SK-N-SH (cell line): ENCODE results near the gene MED27. TPM values are rescaled to one million over a fixed set of nuclear protein-coding genes. Genes with fewer than 3 reads are reported as not detected.

Experiments
- CTCF ChIA-PET: fragments of 300-600, 350-600 bp; formaldehyde crosslinking; extraction: SDS; loops from one replicate; lab custom pipeline; 2021; lab: Yijun Ruan, JAX
- POLR2A ChIA-PET: fragments of 350-600 bp; sonication (Branson Sonifier 250); formaldehyde crosslinking; extraction: SDS; loops from one replicate; lab custom pipeline; 2020; ENCODE audit warnings: antibody characterized with exemption, inconsistent platforms; lab: Yijun Ruan, JAX
- DNase-seq: peaks from one replicate; pipeline ENCODE4 v3.0.0; 2012
- H2AFZ ChIP-seq: fragments of 200-600 bp; sonication (generic); 2 replicates; pipeline ENCODE4 v1.8.1; 2016; ENCODE audit warnings: antibody characterized with exemption, mild to moderate bottlenecking, low read depth
- H3F3A ChIP-seq: fragments of 200-600 bp; sonication (generic); replicated peaks from 2 replicates; pipeline ENCODE3; 2016; ENCODE audit warnings: antibody characterized with exemption, mild to moderate bottlenecking; ENCODE audit not compliant: insufficient read depth
- H3K27ac ChIP-seq, 2 experiments: fragments of 200-500 bp in 1 of 2; fragments of 200-600 bp in 1 of 2; sonication (Bioruptor generic) in 1 of 2; sonication (generic), shearing (Covaris generic) in 1 of 2; 2 replicates each; pipeline versions ENCODE4 v1.5.1 to v1.6.1; 2014 to 2016; ENCODE audit warnings: low read depth in 2 of 2, inconsistent platforms in 1 of 2, low read length in 1 of 2, mild to moderate bottlenecking in 1 of 2, mixed read lengths in 1 of 2
- H3K27me3 ChIP-seq: fragments of 200-600 bp; sonication (generic), shearing (Covaris generic); 2 replicates; pipeline ENCODE4 v1.6.1; 2016; ENCODE audit warnings: mixed run types; ENCODE audit not compliant: insufficient read depth
- H3K36me3 ChIP-seq, 2 experiments: fragments of 200-500 bp in 1 of 2; fragments of 200-600 bp in 1 of 2; sonication (Bioruptor generic) in 1 of 2; sonication (generic) in 1 of 2; replicated peaks in 1 of 2; 2 replicates each; pipeline versions ENCODE3 to v1.5.1; 2014 to 2016; ENCODE audit warnings: low read length in 1 of 2, mild to moderate bottlenecking in 1 of 2; ENCODE audit not compliant: insufficient read depth in 2 of 2, control insufficient read depth in 1 of 2
- H3K4me1 ChIP-seq, 2 experiments: fragments of 200-500 bp in 1 of 2; fragments of 200-600 bp in 1 of 2; sonication (Bioruptor generic) in 1 of 2; sonication (generic), shearing (Covaris generic) in 1 of 2; 2 replicates each; pipeline versions ENCODE4 v1.5.1 to v1.6.1; 2014 to 2016; ENCODE audit warnings: low read depth in 1 of 2, low read length in 1 of 2, mixed run types in 1 of 2; ENCODE audit not compliant: insufficient read depth in 2 of 2, control insufficient read depth in 1 of 2
- H3K4me2 ChIP-seq: fragments of 200-600 bp; sonication (generic), shearing (Covaris generic); 2 replicates; pipeline ENCODE4 v1.6.1; 2017; ENCODE audit warnings: mixed run types
- H3K4me3 ChIP-seq, 2 experiments: fragments of 200-500 bp in 1 of 2; fragments of 200-600 bp in 1 of 2; sonication (Bioruptor generic) in 1 of 2; sonication (generic), shearing (Covaris generic) in 1 of 2; 2 replicates each; pipeline versions ENCODE4 v1.5.1 to v1.8.1; 2014 to 2016; ENCODE audit warnings: low read depth in 2 of 2, inconsistent platforms in 1 of 2, low read length in 1 of 2, mild to moderate bottlenecking in 1 of 2, mixed read lengths in 1 of 2, moderate library complexity in 1 of 2
- H3K79me2 ChIP-seq: fragments of 200-600 bp; sonication (generic); 2 replicates; pipeline ENCODE4 v1.8.1; 2017; ENCODE audit warnings: mild to moderate bottlenecking; ENCODE audit not compliant: insufficient read depth
- H3K9ac ChIP-seq: fragments of 200-600 bp; sonication (generic); 2 replicates; pipeline ENCODE4 v1.6.1; 2017; ENCODE audit warnings: mixed run types
- H3K9me2 ChIP-seq: fragments of 200-600 bp; sonication (generic); 2 replicates; pipeline ENCODE4 v1.6.1; 2017; ENCODE audit warnings: mixed run types
- H3K9me3 ChIP-seq: fragments of 200-600 bp; sonication (generic); 2 replicates; pipeline ENCODE4 v1.6.1; 2017; ENCODE audit warnings: mixed run types, mild to moderate bottlenecking, moderate library complexity
- H4K20me1 ChIP-seq: fragments of 200-600 bp; sonication (generic); 2 replicates; pipeline ENCODE4 v1.6.1; 2017; ENCODE audit warnings: mild to moderate bottlenecking, mixed run types; ENCODE audit not compliant: insufficient read depth
- CHD2 ChIP-seq: fragments of 150-350 bp; IDR thresholded peaks from 2 replicates; pipeline ENCODE4 v1.6.1; 2018; ENCODE audit warnings: low read length; ENCODE audit not compliant: partially characterized antibody
- ELF1 ChIP-seq: IDR thresholded peaks from 2 replicates; pipeline ENCODE4 v1.4.0; 2012
- EZH2phosphoT487 ChIP-seq: fragments of 200-600 bp; sonication (generic); IDR thresholded peaks from 2 replicates; pipeline ENCODE4 v1.6.1; 2017; ENCODE audit warnings: low read depth, mixed run types, mild to moderate bottlenecking, antibody characterized with exemption, moderate library complexity, borderline replicate concordance
- GATA2 ChIP-seq: sonication (generic); formaldehyde crosslinking; IDR thresholded peaks from 2 replicates; pipeline ENCODE4 v1.5.0; 2020; ENCODE audit warnings: mild to moderate bottlenecking, missing genetic modification reagents
- MAX ChIP-seq: IDR thresholded peaks from 2 replicates; pipeline ENCODE4 v1.4.0; 2012; ENCODE audit warnings: low read depth
- MXI1 ChIP-seq: IDR thresholded peaks from 2 replicates; pipeline ENCODE4 v1.6.1; 2012; ENCODE audit warnings: mild to moderate bottlenecking, low read depth, low read length, improper control_type of control experiment
- NFIC ChIP-seq: IDR thresholded peaks from 2 replicates; pipeline ENCODE4 v1.4.0; 2012; ENCODE audit warnings: borderline replicate concordance
- PBX3 ChIP-seq: IDR thresholded peaks from 2 replicates; pipeline ENCODE4; 2012
- POLR2AphosphoS5 ChIP-seq: IDR thresholded peaks from 2 replicates; pipeline ENCODE4 v1.6.1; 2012; ENCODE audit warnings: low read depth, low read length
- REST ChIP-seq: IDR thresholded peaks from 2 replicates; pipeline ENCODE4 v1.6.1; 2012; ENCODE audit warnings: mild to moderate bottlenecking, low read depth, low read length, moderate library complexity
- RFX5 ChIP-seq: IDR thresholded peaks from 2 replicates; pipeline ENCODE4 v1.6.1; 2012; ENCODE audit warnings: mild to moderate bottlenecking, improper control_type of control experiment, low read length
- SIN3A ChIP-seq: IDR thresholded peaks from 2 replicates; pipeline ENCODE4 v1.6.1; 2012; ENCODE audit warnings: low read depth, mild to moderate bottlenecking, low read length, moderate library complexity, borderline replicate concordance
- TAF1 ChIP-seq: IDR thresholded peaks from 2 replicates; pipeline ENCODE4 v1.6.1; 2012; ENCODE audit warnings: low read depth, mild to moderate bottlenecking, low read length, moderate library complexity, borderline replicate concordance
- TEAD4 ChIP-seq: IDR thresholded peaks from 2 replicates; pipeline ENCODE4 v1.4.0; 2012; ENCODE audit warnings: mild to moderate bottlenecking, borderline replicate concordance; ENCODE audit not compliant: insufficient read depth
- USF2 ChIP-seq: fragments of 150-350 bp; IDR thresholded peaks from 2 replicates; pipeline ENCODE4 v1.6.1; 2017; ENCODE audit warnings: antibody characterized with exemption, low read length, low read depth, borderline replicate concordance
- YY1 ChIP-seq: IDR thresholded peaks from 2 replicates; pipeline ENCODE4 v1.4.0; 2012; ENCODE audit warnings: low read depth, mild to moderate bottlenecking
- ZBTB33 ChIP-seq: IDR thresholded peaks from 2 replicates; pipeline ENCODE4 v1.4.0; 2012; ENCODE audit warnings: low read depth, borderline replicate concordance
- WGBS: methylation state at CpG from one replicate; pipeline ENCODE4 v1.1.6; 2017; ENCODE audit warnings: low lambda C conversion rate; 5-methylcytosine and 5-hydroxymethylcytosine counted together
- polyA plus RNA-seq, 3 experiments: library from polyadenylated mRNA; depleted of rRNA; stranded (reverse); fragments of >200 nt; gene quantifications; 2 replicates each; pipeline ENCODE4 v1.2.3, GENCODE V29; 2012

Gene MED27
- polyA plus RNA-seq (2012; rRNA removed), result 35.0 and 38.2 TPM in 2 replicates
- 27.6 and 33.7 TPM in 2 replicates for polyA plus RNA-seq (2012; cell fraction: cytosol; rRNA removed)
- 26.2 and 26.9 TPM in 2 replicates for polyA plus RNA-seq (2012; cell fraction: nucleus; rRNA removed)

GRCh38 chr9:132079391-132080091, at the start of gene MED27:
TSS of gene MED27 (minus strand) at chr9:132079867. CDS start at chr9:132079844, 23 bp downstream.
- CTCF ChIA-PET, result interaction anchor here (1.4 kb wide), 1 partner anchor 90 kb away, joined by 4 read pairs; no protein-coding TSS in a partner anchor
- peak within 1 kb of the TSS; percentile 89 to 94 for H3K4me3 ChIP-seq

More at GRCh38 chr9:132079391-132080091, at the start of gene MED27:
- H3F3A ChIP-seq, result peaks cover 6% of the 10 kb centered on the region
- DNase-seq, result peak; percentile 84
- no peaks in the 10 kb centered on the region for H4K20me1 ChIP-seq
- peaks cover 11 to 13% of the 10 kb centered on the region in 2 experiments; a peak in 3 of 4 replicates for H3K4me1 ChIP-seq
- H2AFZ ChIP-seq, result peak within 1 kb of the TSS; percentile 86
- peak within 1 kb of the TSS; percentile 94 for H3K4me2 ChIP-seq
- TF ChIP-seq EZH2phosphoT487 (no peak), RFX5 (no peak), CHD2 (peak; percentile 76), REST (peak; percentile 26; the same call in 1 of the 2 replicates), USF2 (no peak), PBX3 (peak; percentile 14; the same call in 1 of the 2 replicates), GATA2 (CRISPR knock-in tag) (no peak), POLR2AphosphoS5 (peak; percentile 45; the same call in 1 of the 2 replicates), TAF1 (peak; percentile 50; the same call in 1 of the 2 replicates), MXI1 (no peak), ELF1 (peak; percentile 49; the same call in 1 of the 2 replicates), MAX (peak; percentile 65), SIN3A (peak; percentile 73), YY1 (peak; percentile 94), ZBTB33 (peak; percentile 70; the same call in 1 of the 2 replicates), NFIC (peak; percentile 9; the same call in 1 of the 2 replicates), TEAD4 (no peak)
- H3K27ac ChIP-seq, result peak within 1 kb of the TSS; percentile 69
- H3K9ac ChIP-seq, result peak within 1 kb of the TSS; percentile 80
- no peaks in the 10 kb centered on the region for H3K9me2 ChIP-seq
- no peaks in the 10 kb centered on the region for H3K9me3 ChIP-seq
- H3K79me2 ChIP-seq, result peaks cover 47% of the 10 kb centered on the region
- POLR2A ChIA-PET, result no interaction called here
- no peaks in the 10 kb centered on the region for H3K27me3 ChIP-seq
- peaks cover 14 to 27% of the 10 kb centered on the region in 2 experiments for H3K36me3 ChIP-seq
- 2% methylated on average over 35 of the region's 41 CpGs for WGBS
